HepG2 (cell line): ENCODE results near the gene SPTBN2. TPM values are rescaled to one million over a fixed set of nuclear protein-coding genes. Genes with fewer than 3 reads are reported as not detected.

ENCODE experiments used
- ARID2 ChIP-seq: sonication (generic); formaldehyde crosslinking; IDR thresholded peaks from 2 replicates; pipeline ENCODE4 v1.8.1; 2022; ENCODE audit warnings: mild to moderate bottlenecking, missing genetic modification reagents, borderline replicate concordance
- ATAD3A ChIP-seq: sonication (generic); formaldehyde crosslinking; IDR thresholded peaks from 2 replicates; pipeline ENCODE4 v1.4.0; 2020; ENCODE audit warnings: missing genetic modification reagents
- CCDC6 ChIP-seq: sonication (generic); formaldehyde crosslinking; IDR thresholded peaks from 2 replicates; pipeline ENCODE4 v1.8.1; 2022; ENCODE audit warnings: mild to moderate bottlenecking, missing genetic modification reagents, moderate library complexity
- CEBPG ChIP-seq: IDR thresholded peaks from 2 replicates; pipeline ENCODE4 v1.6.1; 2016
- DR1 ChIP-seq: sonication (generic); formaldehyde crosslinking; IDR thresholded peaks from 2 replicates; pipeline ENCODE4 v1.8.0; 2021; ENCODE audit warnings: mild to moderate bottlenecking, missing genetic modification reagents, inconsistent platforms
- ELF3 ChIP-seq: IDR thresholded peaks from 2 replicates; pipeline ENCODE4 v1.6.1; 2016; ENCODE audit warnings: missing genetic modification reagents, missing compliant biosample characterization
- IKZF4 ChIP-seq: sonication (generic); formaldehyde crosslinking; IDR thresholded peaks from 2 replicates; pipeline ENCODE4 v1.5.1; 2020; ENCODE audit warnings: borderline replicate concordance, mild to moderate bottlenecking, low read depth, missing genetic modification reagents; ENCODE audit errors: not compliant biosample characterization
- KLF12 ChIP-seq: sonication (generic); formaldehyde crosslinking; IDR thresholded peaks from 2 replicates; pipeline ENCODE4 v1.4.0; 2020; ENCODE audit warnings: missing genetic modification reagents, borderline replicate concordance
- NFIC ChIP-seq: IDR thresholded peaks from 2 replicates; pipeline ENCODE4 v1.6.1; 2012; ENCODE audit warnings: mild to moderate bottlenecking, low read length, inconsistent platforms
- NFKBIZ ChIP-seq: IDR thresholded peaks from 2 replicates; pipeline ENCODE4 v1.6.1; 2018; ENCODE audit warnings: missing genetic modification reagents, missing compliant biosample characterization
- NR2F1 ChIP-seq, 2 experiments: fragments of 450-650 bp in 1 of 2; formaldehyde crosslinking in 1 of 2; IDR thresholded peaks; 2 replicates each; pipeline versions ENCODE4 v1.5.0 to v1.6.1; 2016 to 2020; ENCODE audit warnings: mild to moderate bottlenecking in 1 of 2, missing compliant biosample characterization in 1 of 2, missing genetic modification reagents in 1 of 2, moderate library complexity in 1 of 2
- RNF2 ChIP-seq: fragments of 450-650 bp; conservative IDR thresholded peaks from 2 replicates; pipeline ENCODE4 v1.6.1; 2016; ENCODE audit warnings: low read depth
- TARDBP ChIP-seq: sonication (generic); formaldehyde crosslinking; IDR thresholded peaks from 2 replicates; pipeline ENCODE4 v1.8.0; 2022; ENCODE audit warnings: mild to moderate bottlenecking, missing genetic modification reagents
- THYN1 ChIP-seq: sonication (generic); formaldehyde crosslinking; IDR thresholded peaks from 2 replicates; pipeline ENCODE4 v1.8.1; 2023; ENCODE audit warnings: low read depth, mild to moderate bottlenecking, moderate library complexity, missing genetic modification reagents, borderline replicate concordance
- U2AF1 ChIP-seq: fragments of 200-400 bp; formaldehyde crosslinking; optimal IDR thresholded peaks from 2 replicates; pipeline ENCODE3; 2017; ENCODE audit warnings: mild to moderate bottlenecking, low read depth, low read length
- ZNF788 ChIP-seq: sonication (generic); formaldehyde crosslinking; IDR thresholded peaks from 2 replicates; pipeline ENCODE4 v1.5.0; 2020; ENCODE audit warnings: mild to moderate bottlenecking, missing genetic modification reagents, borderline replicate concordance
- polyA plus RNA-seq, 8 experiments: library from polyadenylated mRNA; depleted of rRNA in 3 of 8; stranded (reverse) in 7 of 8; unstranded in 1 of 8; fragments of >200 nt; fragmentation: Illumina TruSeq in 4 of 8; extraction: Trizol in 4 of 8; gene quantifications; 2 replicates each; pipeline versions ENCODE4 v1.2.1 to v1.2.3, GENCODE V29; 2011 to 2016; ENCODE audit warnings: low read depth in 4 of 8, missing spikeins in 1 of 8, mixed read lengths in 1 of 8; ENCODE audit not compliant: insufficient read depth in 1 of 8
- total RNA-seq, 5 experiments: library from RNA; depleted of rRNA; stranded (reverse); fragments of >200 nt; fragmentation: Illumina TruSeq; extraction: Trizol; gene quantifications; 2 replicates each; pipeline ENCODE4 v1.2.3, GENCODE V29; 2016; ENCODE audit warnings: low read depth in 1 of 5
- TF ChIP-seq, protein P1 (sequence below): sonication (generic); formaldehyde crosslinking; IDR thresholded peaks from 2 replicates; pipeline ENCODE4 v1.4.0; 2020; ENCODE audit warnings: mild to moderate bottlenecking, low read depth, missing genetic modification reagents
- TF ChIP-seq, protein P2 (sequence below): sonication (generic); formaldehyde crosslinking; IDR thresholded peaks from 2 replicates; pipeline ENCODE4 v1.4.0; 2020; ENCODE audit warnings: missing genetic modification reagents
- TF ChIP-seq, protein P3 (sequence below): sonication (generic); formaldehyde crosslinking; IDR thresholded peaks from 2 replicates; pipeline ENCODE4 v1.4.0; 2020; ENCODE audit warnings: missing genetic modification reagents
- TF ChIP-seq, protein P4 (sequence below): sonication (generic); formaldehyde crosslinking; IDR thresholded peaks from 2 replicates; pipeline ENCODE4 v1.4.0; 2020; ENCODE audit warnings: missing genetic modification reagents, low read depth, mild to moderate bottlenecking, borderline replicate concordance
- TF ChIP-seq, protein P5 (sequence below): sonication (generic); formaldehyde crosslinking; conservative IDR thresholded peaks from 2 replicates; pipeline ENCODE4 v1.4.0; 2020; ENCODE audit warnings: mild to moderate bottlenecking, missing genetic modification reagents, moderate library complexity

SPTBN2 gene
- total and polyA plus RNA-seq, 2 of the 13 experiments (the other 11 are each of a cell fraction or from before 2014, with no cell fraction given) = 0.65 to 4.0 TPM

DNA sequence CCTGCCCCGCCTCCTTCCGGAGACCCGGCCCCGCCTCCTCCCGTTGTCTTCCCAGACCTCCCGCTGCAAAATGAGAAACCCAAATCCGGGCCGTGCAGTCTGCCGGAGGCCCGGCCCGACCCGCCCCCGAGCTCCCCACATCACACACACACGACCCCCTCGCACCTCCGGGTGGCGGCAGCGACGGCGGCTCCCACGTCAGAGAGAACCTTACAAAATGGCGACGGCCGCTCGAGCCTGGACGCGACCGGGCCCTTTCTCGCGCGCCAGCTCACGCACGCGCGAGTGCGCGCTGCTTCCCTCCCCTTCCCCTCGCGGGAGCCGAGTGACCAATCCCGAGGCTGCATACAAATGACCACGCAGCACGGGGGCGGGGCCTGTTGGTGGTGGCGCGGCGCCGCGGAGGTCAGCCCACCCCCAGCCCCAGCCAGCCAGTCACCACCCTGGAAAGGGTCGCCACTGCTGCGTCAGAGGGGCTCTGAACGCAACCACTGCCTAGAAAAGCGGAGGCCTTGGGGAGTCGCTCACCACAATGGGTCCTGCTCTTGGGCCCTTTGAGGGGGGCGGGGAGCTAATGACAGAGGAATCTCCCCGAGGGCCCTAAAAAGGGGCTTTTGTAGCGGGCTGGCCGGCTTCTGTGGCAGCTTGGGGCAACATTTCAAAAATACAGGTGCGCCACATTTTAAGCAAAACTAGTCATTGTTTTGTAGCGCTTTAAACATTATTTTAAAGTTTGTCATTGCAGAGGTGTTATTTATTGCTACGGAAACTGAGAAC lies 51.2 kb downstream of the SPTBN2 start, which contains the start of gene RBM4B (continued):
- TF ChIP-seq, protein P1, sequence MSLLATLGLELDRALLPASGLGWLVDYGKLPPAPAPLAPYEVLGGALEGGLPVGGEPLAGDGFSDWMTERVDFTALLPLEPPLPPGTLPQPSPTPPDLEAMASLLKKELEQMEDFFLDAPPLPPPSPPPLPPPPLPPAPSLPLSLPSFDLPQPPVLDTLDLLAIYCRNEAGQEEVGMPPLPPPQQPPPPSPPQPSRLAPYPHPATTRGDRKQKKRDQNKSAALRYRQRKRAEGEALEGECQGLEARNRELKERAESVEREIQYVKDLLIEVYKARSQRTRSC (CRISPR knock-in tag) = no peak
- TF ChIP-seq KLF12 (CRISPR knock-in tag) (peak; percentile 63; the same call in 1 of the 2 replicates), IKZF4 (CRISPR knock-in tag) (no peak), NR2F1 (CRISPR knock-in tag; IDR thresholded peaks at IDR 0.05) (no peak), NFKBIZ (CRISPR knock-in tag) (0 out of 2 replicates have a peak, but pooled peaks have one; percentile 23), CEBPG (CRISPR knock-in tag) (no peak), ZNF788 (CRISPR knock-in tag) (no peak), DR1 (CRISPR knock-in tag) (peak; percentile 98), CCDC6 (peak; percentile 72; the same call in 1 of the 2 replicates), ATAD3A (CRISPR knock-in tag) (no peak), THYN1 (CRISPR knock-in tag) (no peak), TARDBP (CRISPR knock-in tag) (no peak; the same call in 1 of the 2 replicates), RNF2 (no peak), NFIC (no peak), ARID2 (0 out of 2 replicates have a peak, but pooled peaks have one; percentile 74), ELF3 (CRISPR knock-in tag) (peak; percentile 55), U2AF1 (peak; percentile 66)
- TF ChIP-seq, protein P2, sequence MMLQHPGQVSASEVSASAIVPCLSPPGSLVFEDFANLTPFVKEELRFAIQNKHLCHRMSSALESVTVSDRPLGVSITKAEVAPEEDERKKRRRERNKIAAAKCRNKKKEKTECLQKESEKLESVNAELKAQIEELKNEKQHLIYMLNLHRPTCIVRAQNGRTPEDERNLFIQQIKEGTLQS (CRISPR knock-in tag) = no peak
- TF ChIP-seq, protein P3, sequence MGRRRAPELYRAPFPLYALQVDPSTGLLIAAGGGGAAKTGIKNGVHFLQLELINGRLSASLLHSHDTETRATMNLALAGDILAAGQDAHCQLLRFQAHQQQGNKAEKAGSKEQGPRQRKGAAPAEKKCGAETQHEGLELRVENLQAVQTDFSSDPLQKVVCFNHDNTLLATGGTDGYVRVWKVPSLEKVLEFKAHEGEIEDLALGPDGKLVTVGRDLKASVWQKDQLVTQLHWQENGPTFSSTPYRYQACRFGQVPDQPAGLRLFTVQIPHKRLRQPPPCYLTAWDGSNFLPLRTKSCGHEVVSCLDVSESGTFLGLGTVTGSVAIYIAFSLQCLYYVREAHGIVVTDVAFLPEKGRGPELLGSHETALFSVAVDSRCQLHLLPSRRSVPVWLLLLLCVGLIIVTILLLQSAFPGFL (CRISPR knock-in tag) = no peak
- TF ChIP-seq, protein P4, sequence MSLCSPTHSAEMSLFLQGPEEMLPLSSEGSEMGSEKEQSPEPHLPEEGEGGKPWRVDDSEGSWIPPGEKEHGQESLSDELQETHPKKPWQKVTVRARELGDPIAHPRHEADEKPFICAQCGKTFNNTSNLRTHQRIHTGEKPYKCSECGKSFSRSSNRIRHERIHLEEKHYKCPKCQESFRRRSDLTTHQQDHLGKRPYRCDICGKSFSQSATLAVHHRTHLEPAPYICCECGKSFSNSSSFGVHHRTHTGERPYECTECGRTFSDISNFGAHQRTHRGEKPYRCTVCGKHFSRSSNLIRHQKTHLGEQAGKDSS (CRISPR knock-in tag) = 0 out of 2 replicates have a peak, but pooled peaks have one; percentile 26
- TF ChIP-seq, protein P5, sequence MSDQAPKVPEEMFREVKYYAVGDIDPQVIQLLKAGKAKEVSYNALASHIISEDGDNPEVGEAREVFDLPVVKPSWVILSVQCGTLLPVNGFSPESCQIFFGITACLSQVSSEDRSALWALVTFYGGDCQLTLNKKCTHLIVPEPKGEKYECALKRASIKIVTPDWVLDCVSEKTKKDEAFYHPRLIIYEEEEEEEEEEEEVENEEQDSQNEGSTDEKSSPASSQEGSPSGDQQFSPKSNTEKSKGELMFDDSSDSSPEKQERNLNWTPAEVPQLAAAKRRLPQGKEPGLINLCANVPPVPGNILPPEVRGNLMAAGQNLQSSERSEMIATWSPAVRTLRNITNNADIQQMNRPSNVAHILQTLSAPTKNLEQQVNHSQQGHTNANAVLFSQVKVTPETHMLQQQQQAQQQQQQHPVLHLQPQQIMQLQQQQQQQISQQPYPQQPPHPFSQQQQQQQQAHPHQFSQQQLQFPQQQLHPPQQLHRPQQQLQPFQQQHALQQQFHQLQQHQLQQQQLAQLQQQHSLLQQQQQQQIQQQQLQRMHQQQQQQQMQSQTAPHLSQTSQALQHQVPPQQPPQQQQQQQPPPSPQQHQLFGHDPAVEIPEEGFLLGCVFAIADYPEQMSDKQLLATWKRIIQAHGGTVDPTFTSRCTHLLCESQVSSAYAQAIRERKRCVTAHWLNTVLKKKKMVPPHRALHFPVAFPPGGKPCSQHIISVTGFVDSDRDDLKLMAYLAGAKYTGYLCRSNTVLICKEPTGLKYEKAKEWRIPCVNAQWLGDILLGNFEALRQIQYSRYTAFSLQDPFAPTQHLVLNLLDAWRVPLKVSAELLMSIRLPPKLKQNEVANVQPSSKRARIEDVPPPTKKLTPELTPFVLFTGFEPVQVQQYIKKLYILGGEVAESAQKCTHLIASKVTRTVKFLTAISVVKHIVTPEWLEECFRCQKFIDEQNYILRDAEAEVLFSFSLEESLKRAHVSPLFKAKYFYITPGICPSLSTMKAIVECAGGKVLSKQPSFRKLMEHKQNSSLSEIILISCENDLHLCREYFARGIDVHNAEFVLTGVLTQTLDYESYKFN = 0 out of 2 replicates have a peak, but pooled peaks have one; percentile 11
